Glutamatergic neuron (in vitro differentiated cells): ENCODE measurements around the gene TOMM6. TPM values are rescaled to one million over a fixed set of nuclear protein-coding genes. Genes with fewer than 3 reads are reported as not detected.

Experiments used
- DNase-seq: peaks from one replicate; pipeline ENCODE4 v3.0.0; 2022
- H3K27ac Mint-ChIP-seq: one replicate; pipeline ENCODE4 v1.8.0; 2020; ENCODE audit warnings: mild to moderate bottlenecking, mixed read lengths, inconsistent platforms; ENCODE audit not compliant: unreplicated experiment
- H3K27me3 Mint-ChIP-seq: one replicate; pipeline ENCODE4 v1.8.0; 2020; ENCODE audit warnings: mild to moderate bottlenecking, moderate library complexity, mixed read lengths, inconsistent platforms; ENCODE audit not compliant: unreplicated experiment
- H3K36me3 Mint-ChIP-seq: one replicate; pipeline ENCODE4 v1.8.0; 2020; ENCODE audit warnings: mild to moderate bottlenecking, mixed read lengths, inconsistent platforms; ENCODE audit not compliant: unreplicated experiment
- H3K4me1 Mint-ChIP-seq: one replicate; pipeline ENCODE4 v1.8.0; 2020; ENCODE audit warnings: mild to moderate bottlenecking, low read depth, mixed read lengths, inconsistent platforms; ENCODE audit not compliant: unreplicated experiment
- H3K4me3 Mint-ChIP-seq: one replicate; pipeline ENCODE4 v1.8.0; 2020; ENCODE audit warnings: mild to moderate bottlenecking, mixed read lengths, inconsistent platforms; ENCODE audit not compliant: unreplicated experiment
- H3K9me3 Mint-ChIP-seq: one replicate; pipeline ENCODE4 v1.8.0; 2020; ENCODE audit warnings: mild to moderate bottlenecking, moderate library complexity, mixed read lengths, inconsistent platforms; ENCODE audit not compliant: unreplicated experiment
- total RNA-seq: library from RNA; stranded (reverse); fragmentation: NEBNext Ultra II Directional; extraction: Animal tissue kit (Norgen Biotek cat#: 25700); gene quantifications from one replicate; pipeline ENCODE4 v1.2.1, GENCODE V29; 2021; ENCODE audit not compliant: unreplicated experiment
- TF ChIP-seq, protein P1 (sequence below): fragments of 200-600 bp; sonication (generic); IDR thresholded peaks from one replicate; pipeline ENCODE4 v1.5.0; 2021; ENCODE audit not compliant: partially characterized antibody, unreplicated experiment

Gene TOMM6
- total RNA-seq, 1 donor from 2014 or later, result 111 TPM

DNA sequence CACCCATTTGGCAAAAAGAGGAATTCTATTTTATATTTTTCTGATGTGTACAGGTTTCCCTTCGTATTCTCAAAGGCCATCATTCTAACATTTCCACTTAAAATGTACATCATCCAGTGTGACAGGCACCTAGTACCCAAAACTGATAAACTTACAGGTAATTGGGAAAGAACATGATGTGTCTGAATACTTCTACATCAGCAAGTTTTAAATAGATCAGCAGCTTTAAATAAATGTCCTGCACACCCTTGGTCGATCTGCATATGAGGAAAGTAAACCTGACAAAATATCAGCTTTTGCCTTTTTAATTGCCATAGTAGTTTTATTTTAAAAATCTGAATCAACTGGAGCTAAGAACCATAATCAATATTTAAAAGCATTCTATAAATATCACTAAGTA, 26.5 kb downstream of the TOMM6 start:
- Mint-ChIP-seq H3K27me3 (peaks cover 3% of the 10 kb centered on the region), H3K36me3 (no peaks in the 10 kb centered on the region), H3K9me3 (no peaks in the 10 kb centered on the region), H3K4me1 (peaks cover 19% of the 10 kb centered on the region), H3K27ac (peak overlapping the region; percentile 57), H3K4me3 (no peak overlapping the region)
- DNase-seq, result no peak
- TF ChIP-seq, protein P1, sequence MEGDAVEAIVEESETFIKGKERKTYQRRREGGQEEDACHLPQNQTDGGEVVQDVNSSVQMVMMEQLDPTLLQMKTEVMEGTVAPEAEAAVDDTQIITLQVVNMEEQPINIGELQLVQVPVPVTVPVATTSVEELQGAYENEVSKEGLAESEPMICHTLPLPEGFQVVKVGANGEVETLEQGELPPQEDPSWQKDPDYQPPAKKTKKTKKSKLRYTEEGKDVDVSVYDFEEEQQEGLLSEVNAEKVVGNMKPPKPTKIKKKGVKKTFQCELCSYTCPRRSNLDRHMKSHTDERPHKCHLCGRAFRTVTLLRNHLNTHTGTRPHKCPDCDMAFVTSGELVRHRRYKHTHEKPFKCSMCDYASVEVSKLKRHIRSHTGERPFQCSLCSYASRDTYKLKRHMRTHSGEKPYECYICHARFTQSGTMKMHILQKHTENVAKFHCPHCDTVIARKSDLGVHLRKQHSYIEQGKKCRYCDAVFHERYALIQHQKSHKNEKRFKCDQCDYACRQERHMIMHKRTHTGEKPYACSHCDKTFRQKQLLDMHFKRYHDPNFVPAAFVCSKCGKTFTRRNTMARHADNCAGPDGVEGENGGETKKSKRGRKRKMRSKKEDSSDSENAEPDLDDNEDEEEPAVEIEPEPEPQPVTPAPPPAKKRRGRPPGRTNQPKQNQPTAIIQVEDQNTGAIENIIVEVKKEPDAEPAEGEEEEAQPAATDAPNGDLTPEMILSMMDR, result no peak

DNA sequence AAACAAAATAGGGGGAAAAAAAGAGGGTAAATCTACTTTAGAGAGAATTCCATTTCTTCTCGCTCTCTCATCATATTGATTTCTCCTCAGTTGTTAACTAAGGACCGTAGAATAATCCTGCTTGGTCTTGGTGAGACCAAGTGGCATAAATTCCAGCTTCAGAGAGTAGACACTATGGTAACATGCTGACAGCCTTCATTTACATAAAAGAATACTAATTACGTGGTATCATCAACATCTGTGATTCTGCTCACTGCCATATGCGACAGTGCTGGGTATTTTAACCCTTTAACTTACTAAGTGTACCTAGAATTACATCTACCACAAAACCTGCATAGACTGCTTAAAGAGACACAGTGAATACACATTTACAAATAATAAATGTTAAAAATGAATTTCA, 27.1 kb downstream of the TOMM6 start:
- H3K9me3 Mint-ChIP-seq, result no peaks in the 10 kb centered on the region
- no peaks in the 10 kb centered on the region for H3K36me3 Mint-ChIP-seq
- H3K4me1 Mint-ChIP-seq, result peaks cover 19% of the 10 kb centered on the region
- DNase-seq, result no peak
- peaks cover 3% of the 10 kb centered on the region for H3K27me3 Mint-ChIP-seq
- TF ChIP-seq, protein P1, result no peak
- H3K4me3 Mint-ChIP-seq, result peak overlapping the region; percentile 36
- peak overlapping the region; percentile 83 for H3K27ac Mint-ChIP-seq

DNA sequence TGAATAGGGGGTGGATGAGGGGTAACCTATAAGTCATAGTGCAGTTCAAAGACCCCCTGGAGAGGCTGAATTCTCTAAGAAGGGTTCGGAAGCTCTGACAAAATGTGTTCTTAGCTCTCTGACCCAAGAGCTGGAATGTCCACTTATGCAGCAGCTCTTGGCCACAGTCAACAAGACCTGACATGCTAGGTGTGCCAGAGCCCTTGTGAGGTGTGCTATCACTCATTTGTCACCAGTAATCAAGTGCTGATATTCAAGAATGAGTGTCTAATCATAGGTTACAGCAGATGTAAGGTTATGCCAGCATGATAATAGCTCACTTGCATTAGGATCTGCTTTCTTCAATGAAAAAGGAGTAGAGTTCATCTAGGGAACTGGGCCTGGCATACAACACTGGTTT, 28.1 kb downstream of the TOMM6 start:
- no peak overlapping the region for H3K4me3 Mint-ChIP-seq
- peaks cover 19% of the 10 kb centered on the region for H3K4me1 Mint-ChIP-seq
- TF ChIP-seq, protein P1, result no peak
- no peaks in the 10 kb centered on the region for H3K9me3 Mint-ChIP-seq
- peak overlapping the region; percentile 78 for H3K27ac Mint-ChIP-seq
- no peak for DNase-seq
- no peaks in the 10 kb centered on the region for H3K36me3 Mint-ChIP-seq
- H3K27me3 Mint-ChIP-seq, result peaks cover 3% of the 10 kb centered on the region

DNA sequence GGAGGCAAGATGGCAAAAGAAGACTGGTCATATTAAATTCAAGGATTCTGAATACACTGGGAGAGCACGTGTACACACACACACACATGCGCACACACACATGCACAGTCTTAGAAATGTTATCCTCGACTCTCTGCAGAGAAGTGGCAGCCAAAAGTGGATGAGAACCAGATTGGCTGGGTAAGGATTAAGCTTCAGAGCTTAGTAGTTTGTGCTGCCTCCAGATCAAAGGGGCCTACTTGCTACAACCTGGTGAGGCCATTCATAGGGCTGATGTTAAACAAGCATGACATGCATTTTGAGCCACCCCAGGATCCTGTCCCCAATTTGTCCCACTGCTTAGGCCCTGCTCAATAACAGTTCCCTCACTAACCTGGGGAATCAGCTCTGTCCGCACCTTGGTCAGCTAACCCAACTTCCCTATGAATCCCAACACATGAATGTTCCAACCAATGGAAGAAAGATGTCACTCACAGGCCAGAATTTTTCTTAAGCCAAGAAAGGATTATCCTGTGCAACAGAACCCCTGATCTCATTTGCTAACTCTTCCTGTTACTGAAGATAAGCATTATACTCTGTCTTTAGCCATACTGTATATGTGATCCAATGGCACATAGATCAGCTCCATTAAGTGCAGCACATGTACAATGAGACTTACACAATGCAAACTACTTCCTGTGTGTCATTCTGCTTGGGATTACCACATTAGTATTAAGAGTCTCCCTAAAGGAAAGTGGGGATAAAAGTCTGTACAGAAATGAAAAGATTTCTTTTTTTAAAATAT, 31.0 kb downstream of the TOMM6 start:
- Mint-ChIP-seq H3K9me3 (no peaks in the 10 kb centered on the region), H3K4me1 (peaks cover 13% of the 10 kb centered on the region), H3K27ac (no peak overlapping the region), H3K4me3 (no peak overlapping the region), H3K27me3 (peaks cover 3% of the 10 kb centered on the region), H3K36me3 (no peaks in the 10 kb centered on the region)
- TF ChIP-seq, protein P1, result no peak
- DNase-seq, result no peak

DNA sequence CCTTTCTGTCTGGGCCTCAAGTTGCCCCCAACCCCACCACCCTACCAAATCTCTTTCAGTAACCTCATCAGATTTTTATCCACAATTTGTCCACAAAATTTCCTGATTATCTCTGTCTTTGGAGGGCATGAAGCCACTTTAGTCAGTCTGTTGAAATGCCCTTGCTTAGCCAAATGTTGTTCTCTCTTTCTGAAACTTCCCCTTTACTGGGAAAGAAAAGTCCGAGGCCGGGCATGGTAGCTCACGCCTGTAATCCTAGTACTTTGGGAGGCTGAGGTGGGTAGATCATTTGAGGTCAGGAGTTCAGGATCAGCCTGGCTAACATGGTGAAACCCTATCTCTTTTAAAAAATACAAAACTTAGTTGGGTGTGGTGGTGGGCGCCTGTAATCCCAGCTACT, 33.8 kb downstream of the TOMM6 start:
- H3K36me3 Mint-ChIP-seq, result no peaks in the 10 kb centered on the region
- H3K4me1 Mint-ChIP-seq, result peaks cover under 1% of the 10 kb centered on the region
- no peak overlapping the region for H3K4me3 Mint-ChIP-seq
- TF ChIP-seq, protein P1, result no peak
- H3K27me3 Mint-ChIP-seq, result no peaks in the 10 kb centered on the region
- H3K27ac Mint-ChIP-seq, result no peak overlapping the region
- H3K9me3 Mint-ChIP-seq, result no peaks in the 10 kb centered on the region
- DNase-seq, result no peak
